ENCODE data around the gene SLC26A5. TPM values are rescaled to one million over a fixed set of nuclear protein-coding genes. Genes with fewer than 3 reads are reported as not detected.

Gene SLC26A5
- total RNA-seq, 2 donors from 2014 or later, result not detected

DNA sequence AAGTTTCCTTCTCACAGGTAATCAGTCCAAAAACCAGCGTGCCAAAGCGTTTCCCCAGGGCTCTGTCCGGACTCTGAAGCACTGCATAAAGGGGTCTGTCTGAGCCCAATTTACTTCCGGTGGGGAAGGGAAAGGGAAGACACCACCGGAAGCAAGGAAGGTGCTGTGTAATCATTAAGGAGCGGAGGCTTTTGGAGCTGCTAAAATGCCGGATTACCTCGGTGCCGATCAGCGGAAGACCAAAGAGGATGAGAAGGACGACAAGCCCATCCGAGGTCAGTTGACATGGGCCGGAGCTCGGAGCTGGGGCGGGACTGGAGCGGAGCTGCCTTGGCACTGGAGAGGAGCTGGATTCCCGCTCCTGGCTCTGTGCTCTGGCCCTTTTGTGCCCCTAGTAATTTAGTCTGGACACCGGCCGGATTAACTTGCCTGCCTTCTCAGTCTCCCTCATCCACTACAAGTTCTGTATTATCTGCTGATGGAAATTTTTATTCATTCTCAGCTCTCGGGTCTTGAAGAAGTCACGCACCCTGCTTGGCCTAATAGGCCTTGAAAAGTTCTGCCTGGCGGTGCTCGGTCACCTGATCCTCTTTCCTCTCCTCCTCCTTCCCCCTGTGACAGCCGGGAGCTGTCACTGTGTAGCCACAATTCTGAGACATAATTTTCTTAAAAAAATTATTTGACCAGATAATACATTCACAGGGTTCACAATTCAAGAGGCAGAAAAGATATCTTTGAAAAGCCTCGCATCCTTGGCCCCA lies 98.3 kb downstream of the SLC26A5 start, which contains the start of gene PSMC2:
Gene PSMC2, plus strand, starts transcription at position 137 of the 761 bp plus-strand sequence. Its CDS starts 69 bp downstream, at position 206.
- Mint-ChIP-seq H3K4me1 (ENCODE audit: low read depth in 2 of 2) (peaks cover 50 to 60% of the 10 kb centered on the region in 2 donors), H3K4me3 (peak within 1 kb of the TSS; percentile 85), H3K27me3 (no peaks in the 10 kb centered on the region), H3K27ac (peak within 1 kb of the TSS; percentile 91 to 93), H3K9me3 (no peaks in the 10 kb centered on the region), H3K36me3 (peaks cover 21% of the 10 kb centered on the region)
- ATAC-seq, result peak; percentile 81 to 83
- DNase-seq (ENCODE audit: low spot score), result peak; percentile 89

DNA sequence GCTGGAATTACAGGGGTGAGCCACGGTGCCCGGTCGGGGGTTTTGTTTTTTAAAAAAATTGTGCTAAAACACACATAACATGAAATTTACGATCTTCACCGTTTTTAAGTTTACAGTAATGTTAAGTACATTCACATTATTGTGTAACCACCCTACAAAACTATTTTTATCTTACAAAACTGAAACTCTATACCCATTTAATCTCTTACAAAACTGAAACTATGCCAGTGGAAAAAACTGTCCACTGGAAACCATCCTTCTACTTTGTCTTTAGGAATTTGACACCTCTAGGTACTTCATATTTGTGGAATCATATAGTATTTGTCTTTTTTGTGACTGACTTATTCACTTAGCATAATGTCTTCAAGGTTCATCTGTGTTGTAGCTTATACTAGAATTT lies 99.6 kb downstream of the SLC26A5 start:
- peak overlapping the region; percentile 85 for H3K4me3 Mint-ChIP-seq

DNA sequence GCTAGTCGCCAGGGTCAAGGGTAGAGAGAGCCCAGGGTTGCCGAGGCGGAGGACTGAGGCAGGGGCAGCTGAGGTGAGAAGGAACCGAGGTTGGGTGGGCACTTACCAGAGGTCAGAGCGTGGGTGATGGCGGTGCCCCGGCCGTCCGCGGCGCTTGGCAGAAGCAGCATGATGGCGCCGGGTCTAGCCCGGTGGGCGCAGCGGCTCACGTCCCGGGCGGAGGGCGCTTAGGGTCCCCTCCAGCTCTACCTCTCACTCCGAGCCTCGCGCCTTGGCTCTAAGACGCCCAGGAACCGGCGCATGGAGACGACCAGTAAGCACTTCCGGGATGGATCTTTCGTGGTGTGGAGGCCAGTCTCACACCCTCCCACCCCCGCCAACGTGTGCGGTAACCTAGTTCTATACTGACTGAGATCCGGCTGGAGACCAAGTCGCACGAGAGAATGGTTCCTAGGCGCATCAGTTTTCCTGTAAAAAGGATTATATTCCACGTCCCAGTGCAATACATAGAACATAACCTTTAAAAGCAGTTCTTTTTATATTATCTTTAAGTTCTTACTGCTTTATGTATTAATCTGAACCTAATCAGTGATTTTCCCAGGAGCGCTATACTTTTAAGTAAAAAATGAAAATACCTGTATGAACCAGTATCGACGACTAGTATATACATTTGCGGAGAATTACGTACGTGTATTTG lies 101.4 kb downstream of the SLC26A5 start, which contains the start of gene DNAJC2:
Gene DNAJC2, minus strand, starts transcription at position 315 of the 697 bp plus-strand sequence. Its CDS starts 145 bp downstream, at position 170.
- Mint-ChIP-seq H3K4me1 (ENCODE audit: low read depth in 2 of 2) (peaks cover 52 to 61% of the 10 kb centered on the region in 2 donors), H3K9me3 (no peaks in the 10 kb centered on the region), H3K36me3 (peaks cover 24% of the 10 kb centered on the region)

More for the DNA sequence above, 99.6 kb downstream of the SLC26A5 start:
- ATAC-seq, result no peak
- Mint-ChIP-seq H3K9me3 (no peaks in the 10 kb centered on the region), H3K27ac (peak overlapping the region; percentile 91 to 93), H3K36me3 (peaks cover 19% of the 10 kb centered on the region), H3K4me1 (ENCODE audit: low read depth in 2 of 2) (peaks cover 49 to 60% of the 10 kb centered on the region in 2 donors), H3K27me3 (no peaks in the 10 kb centered on the region)
- no peak for DNase-seq (ENCODE audit: low spot score)

DNA sequence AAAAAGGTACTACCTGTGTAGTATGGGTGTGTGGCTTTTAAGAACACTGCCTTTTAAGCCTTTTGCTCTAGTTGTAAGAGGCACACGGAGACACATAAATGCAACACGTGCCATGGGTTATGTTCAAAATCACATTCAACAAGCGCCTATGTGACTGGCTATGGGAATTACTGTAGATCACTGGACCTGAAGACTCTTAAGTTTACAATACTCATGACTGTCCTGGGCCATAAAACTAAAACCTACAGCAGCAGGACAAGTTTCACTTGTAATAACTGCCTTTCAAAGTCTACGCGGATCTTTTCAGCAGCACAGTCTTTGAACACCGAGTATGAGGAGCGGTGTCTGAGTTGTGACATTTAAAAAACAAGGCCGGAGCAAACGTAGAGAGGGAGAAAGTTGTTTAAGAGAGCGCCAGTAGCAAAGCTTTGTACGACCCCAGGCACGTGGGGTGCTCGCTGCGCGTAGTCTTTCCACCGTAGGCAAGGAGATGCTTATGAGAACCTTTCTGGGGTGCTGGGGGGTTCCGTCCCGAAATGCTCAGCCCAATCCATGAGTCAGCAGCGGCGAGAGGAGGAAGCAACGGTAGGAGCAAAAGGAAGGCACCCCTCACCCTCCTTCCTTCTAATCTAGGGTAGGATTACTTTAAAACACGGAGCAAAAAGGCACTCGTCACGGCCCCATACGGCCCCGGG lies 102.1 kb downstream of the SLC26A5 start:
- Mint-ChIP-seq H3K27ac (peak overlapping the region; percentile 98 to 100), H3K27me3 (no peaks in the 10 kb centered on the region), H3K4me3 (peak overlapping the region; percentile 99), H3K4me1 (ENCODE audit: low read depth in 2 of 2) (peaks cover 54 to 62% of the 10 kb centered on the region in 2 donors), H3K36me3 (peaks cover 31% of the 10 kb centered on the region), H3K9me3 (no peaks in the 10 kb centered on the region)
- ATAC-seq (peak in 1 of 2 donors; percentile 45), DNase-seq (ENCODE audit: low spot score) (no peak)

More for the DNA sequence above, 101.4 kb downstream of the SLC26A5 start, which contains the start of gene DNAJC2:
- Mint-ChIP-seq H3K27ac (peak within 1 kb of the TSS; percentile 98 to 100), H3K4me3 (peak within 1 kb of the TSS; percentile 99), H3K27me3 (no peaks in the 10 kb centered on the region)
- ATAC-seq, result peak; percentile 97 to 98
- DNase-seq (ENCODE audit: low spot score), result peak; percentile 93

DNA sequence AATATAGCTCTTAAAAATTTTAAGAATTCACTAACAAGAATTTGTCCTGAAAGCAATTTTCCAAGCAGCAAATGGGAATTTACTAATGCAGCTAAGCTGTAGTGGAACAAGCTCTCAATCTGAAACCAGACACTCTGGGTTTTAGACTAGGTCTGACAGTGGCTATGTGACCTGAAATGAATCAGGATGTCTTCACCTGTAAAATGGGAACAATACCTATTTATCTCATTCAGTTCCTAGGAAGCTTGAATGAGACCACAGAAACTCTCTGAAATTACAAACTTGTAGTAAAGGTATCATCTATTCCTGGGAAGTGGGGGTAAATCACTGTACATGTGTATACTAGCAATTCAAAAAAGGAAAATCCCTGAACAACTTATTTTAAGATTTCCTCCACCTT lies 102.7 kb downstream of the SLC26A5 start:
- no peak for ATAC-seq
- DNase-seq (ENCODE audit: low spot score), result no peak
- Mint-ChIP-seq H3K36me3 (peaks cover 31% of the 10 kb centered on the region), H3K27me3 (no peaks in the 10 kb centered on the region), H3K27ac (peak overlapping the region; percentile 98 to 100), H3K9me3 (no peaks in the 10 kb centered on the region), H3K4me3 (peak overlapping the region; percentile 99), H3K4me1 (ENCODE audit: low read depth in 2 of 2) (peaks cover 50 to 57% of the 10 kb centered on the region in 2 donors)

DNA sequence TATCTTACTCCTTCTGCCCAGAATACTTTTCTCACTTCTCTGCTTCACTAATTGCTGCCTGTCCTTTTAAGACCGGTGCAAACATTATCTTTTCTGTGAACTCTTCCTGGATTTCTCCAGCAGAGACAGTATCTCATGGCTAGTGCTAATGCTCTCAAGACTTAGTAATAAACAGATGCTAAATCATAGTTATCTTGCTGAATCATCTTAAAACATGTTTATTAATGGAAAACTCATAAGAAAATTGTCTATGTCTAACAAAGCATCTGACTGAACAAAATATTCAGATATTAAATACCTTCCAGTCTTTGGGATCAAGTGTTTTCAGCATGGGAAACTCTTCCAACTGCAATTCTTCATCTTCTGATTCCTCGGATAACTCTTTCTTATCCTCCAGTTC lies 104.5 kb downstream of the SLC26A5 start:
- H3K4me1 Mint-ChIP-seq (ENCODE audit: low read depth in 2 of 2), result peaks cover 40 to 48% of the 10 kb centered on the region in 2 donors
- no peaks in the 10 kb centered on the region for H3K27me3 Mint-ChIP-seq
- H3K9me3 Mint-ChIP-seq, result no peaks in the 10 kb centered on the region
- no peak overlapping the region for H3K27ac Mint-ChIP-seq
- no peak overlapping the region for H3K4me3 Mint-ChIP-seq
- ATAC-seq, result no peak
- H3K36me3 Mint-ChIP-seq, result peaks cover 39% of the 10 kb centered on the region
- no peak for DNase-seq (ENCODE audit: low spot score)

DNA sequence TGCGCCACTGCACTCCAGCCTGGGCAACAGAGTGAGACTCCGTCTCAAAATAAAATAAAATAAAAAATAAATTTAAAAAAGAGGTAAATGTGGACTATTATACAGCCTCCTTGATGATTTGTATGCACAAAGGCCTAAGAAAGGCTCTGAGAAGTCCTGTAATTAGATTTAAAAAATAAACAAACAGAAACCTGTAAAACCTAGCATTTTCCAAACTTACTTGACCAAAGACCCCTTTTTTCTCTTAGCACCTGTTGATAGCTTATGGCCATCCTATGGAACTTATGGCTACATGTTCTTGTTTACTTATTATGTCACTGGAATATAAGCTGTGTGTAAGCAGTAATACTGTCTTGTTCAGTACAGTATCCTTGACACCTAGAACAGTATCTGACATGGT lies 107.1 kb downstream of the SLC26A5 start:
- Mint-ChIP-seq H3K4me3 (no peak overlapping the region), H3K4me1 (ENCODE audit: low read depth in 2 of 2) (peaks cover 31% of the 10 kb centered on the region in 2 donors), H3K27me3 (no peaks in the 10 kb centered on the region), H3K36me3 (peaks cover 35% of the 10 kb centered on the region), H3K27ac (peak overlapping the region in 1 of 2 donors; percentile 28), H3K9me3 (no peaks in the 10 kb centered on the region)
- ATAC-seq, result no peak
- DNase-seq (ENCODE audit: low spot score), result no peak

DNA sequence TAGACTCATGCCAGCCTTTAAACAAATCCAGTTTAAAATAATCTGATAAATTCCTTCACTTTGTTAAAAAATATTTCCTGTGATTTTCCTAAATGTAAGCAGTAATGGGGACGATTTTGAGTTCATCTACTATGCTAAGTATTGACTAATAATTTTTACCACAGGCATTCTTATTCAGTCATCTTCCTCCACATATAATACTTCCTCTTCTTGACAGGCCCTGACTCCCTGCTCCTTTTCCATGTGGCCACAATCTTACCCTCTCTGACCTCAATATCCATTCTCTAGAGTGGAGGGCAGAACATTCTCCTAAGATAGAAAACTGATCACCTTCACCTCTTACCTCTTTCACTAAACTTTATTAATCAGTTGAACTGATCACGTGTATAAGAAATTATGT lies 109.2 kb downstream of the SLC26A5 start:
- peaks cover 23 to 25% of the 10 kb centered on the region in 2 donors for H3K4me1 Mint-ChIP-seq (ENCODE audit: low read depth in 2 of 2)
- ATAC-seq, result no peak
- H3K4me3 Mint-ChIP-seq, result no peak overlapping the region
- H3K36me3 Mint-ChIP-seq, result peaks cover 39% of the 10 kb centered on the region
- DNase-seq (ENCODE audit: low spot score), result no peak
- no peaks in the 10 kb centered on the region for H3K9me3 Mint-ChIP-seq
- no peaks in the 10 kb centered on the region for H3K27me3 Mint-ChIP-seq
- no peak overlapping the region for H3K27ac Mint-ChIP-seq

DNA sequence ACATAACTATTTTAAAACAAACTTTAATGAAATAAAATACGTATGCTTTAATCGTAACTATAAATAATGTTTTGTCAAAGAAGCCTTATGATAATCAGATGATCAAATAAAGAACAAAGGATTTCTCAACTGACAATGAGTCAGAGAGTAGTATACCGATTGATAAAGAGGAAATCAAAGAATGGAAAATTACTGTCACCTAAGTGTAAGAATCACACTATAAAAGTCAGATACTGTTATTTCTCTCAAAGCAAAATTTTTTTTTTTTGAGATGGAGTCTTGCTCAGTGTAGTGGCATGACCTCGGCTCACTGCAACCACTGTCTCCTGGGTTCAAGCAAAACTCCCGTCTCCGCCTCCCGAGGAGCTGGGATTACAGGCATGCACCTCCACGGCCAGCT lies 120.3 kb downstream of the SLC26A5 start:
- no peaks in the 10 kb centered on the region for H3K27me3 Mint-ChIP-seq
- peak overlapping the region in 1 of 2 donors; percentile 13 for H3K27ac Mint-ChIP-seq
- H3K9me3 Mint-ChIP-seq, result no peaks in the 10 kb centered on the region
- no peak for DNase-seq (ENCODE audit: low spot score)
- H3K36me3 Mint-ChIP-seq, result peaks cover 17% of the 10 kb centered on the region
- no peak overlapping the region for H3K4me3 Mint-ChIP-seq
- no peak for ATAC-seq
- no peaks in the 10 kb centered on the region for H3K4me1 Mint-ChIP-seq (ENCODE audit: low read depth in 2 of 2)

Other genes starting within 250 kb of the SLC26A5 start
- 10 to 100 TPM; 55.6 to 62.9 TPM for gene PMPCB, start 148.8 kb downstream of the SLC26A5 start, total RNA-seq
- 10 to 100 TPM; 34.4 to 68.4 TPM for gene DNAJC2, start 101.4 kb downstream of the SLC26A5 start, total RNA-seq
- gene PSMC2, start 98.6 kb downstream of the SLC26A5 start, total RNA-seq, result 100 to 1,000 TPM; 139 to 188 TPM

Data from natural killer cell treated with Interleukin-12 subunit alpha and Interleukin-12 subunit beta and Interleukin-15 and Interleukin-18, amount 100 ng/mL, for 72 hours (primary cell).